Activated naive CD8-positive, alpha-beta T cell (primary cell): ENCODE measurements around the gene STAT4.
A peak's percentile ranks its signal among the peaks of the same experiment; 100 is the strongest.

Source experiments
- H3K27ac Mint-ChIP-seq: one replicate; pipeline ENCODE4 v1.8.0; 2021; ENCODE audit warnings: mixed read lengths
- H3K27me3 Mint-ChIP-seq: one replicate; pipeline ENCODE4 v1.8.0; 2021; ENCODE audit warnings: mixed read lengths
- H3K36me3 Mint-ChIP-seq: one replicate; pipeline ENCODE4 v1.8.0; 2021; ENCODE audit warnings: mixed read lengths
- H3K4me1 Mint-ChIP-seq: one replicate; pipeline ENCODE4 v1.8.0; 2021; ENCODE audit warnings: low read depth, mixed read lengths
- H3K4me3 Mint-ChIP-seq: one replicate; pipeline ENCODE4 v1.8.0; 2021; ENCODE audit warnings: mild to moderate bottlenecking, mixed read lengths
- H3K9me3 Mint-ChIP-seq: one replicate; pipeline ENCODE4 v1.8.0; 2021; ENCODE audit warnings: low read depth, mixed read lengths

STAT4 gene

DNA sequence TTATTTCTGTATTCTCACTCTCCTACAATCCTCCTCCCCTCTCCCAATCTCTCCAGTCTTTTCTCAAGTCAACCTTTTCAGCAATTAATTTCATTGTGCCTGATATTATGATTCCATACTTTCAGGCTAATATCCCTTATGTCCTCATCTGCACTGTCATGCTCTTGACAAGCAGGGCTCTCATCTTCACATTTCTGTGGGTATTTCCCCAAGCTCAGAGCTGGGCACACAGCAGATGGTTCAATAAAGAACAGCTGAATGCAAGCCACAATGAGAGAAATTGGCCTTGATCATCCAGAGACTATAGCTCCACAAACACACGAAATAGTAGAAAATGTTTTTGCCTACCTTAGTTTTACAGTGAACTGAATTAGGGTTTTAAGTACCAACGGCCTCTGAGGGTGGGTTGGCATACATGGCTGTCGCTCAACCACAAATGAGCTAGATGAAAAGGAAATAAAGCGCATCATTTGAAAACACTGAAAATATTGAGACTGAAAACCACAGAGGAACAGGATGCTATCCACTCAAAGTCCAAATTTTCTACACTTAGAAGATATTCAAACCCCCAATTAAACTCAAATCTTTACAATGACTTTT lies 89.3 kb downstream of the STAT4 start:
- Mint-ChIP-seq H3K27ac (peak overlapping the region; percentile 97), H3K4me3 (peak overlapping the region; percentile 65), H3K4me1 (peaks cover 73% of the 10 kb centered on the region), H3K9me3 (no peaks in the 10 kb centered on the region), H3K27me3 (no peaks in the 10 kb centered on the region), H3K36me3 (peaks cover 46% of the 10 kb centered on the region)

DNA sequence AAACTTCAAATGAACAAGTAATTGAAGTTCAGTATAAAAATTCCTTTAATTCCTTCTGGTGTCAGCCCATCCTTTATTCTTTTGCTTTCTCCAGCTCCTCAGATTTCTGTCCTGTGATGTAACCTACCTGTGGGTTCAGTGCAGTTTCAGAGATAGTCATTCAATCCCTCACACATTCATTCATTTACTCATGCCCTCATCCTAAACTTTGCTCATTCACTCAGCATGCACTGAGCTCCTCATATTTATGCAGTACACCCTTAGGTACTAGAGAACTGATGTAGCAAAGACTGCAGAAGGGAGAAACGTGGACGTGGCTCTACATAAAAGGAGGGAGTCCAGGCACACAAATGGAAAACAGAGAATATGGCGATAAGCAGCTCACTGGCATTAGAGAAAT lies 91.5 kb downstream of the STAT4 start:
- Mint-ChIP-seq H3K27ac (peak overlapping the region; percentile 46), H3K9me3 (no peaks in the 10 kb centered on the region), H3K27me3 (no peaks in the 10 kb centered on the region), H3K36me3 (peaks cover 39% of the 10 kb centered on the region), H3K4me1 (peaks cover 70% of the 10 kb centered on the region), H3K4me3 (no peak overlapping the region)

DNA sequence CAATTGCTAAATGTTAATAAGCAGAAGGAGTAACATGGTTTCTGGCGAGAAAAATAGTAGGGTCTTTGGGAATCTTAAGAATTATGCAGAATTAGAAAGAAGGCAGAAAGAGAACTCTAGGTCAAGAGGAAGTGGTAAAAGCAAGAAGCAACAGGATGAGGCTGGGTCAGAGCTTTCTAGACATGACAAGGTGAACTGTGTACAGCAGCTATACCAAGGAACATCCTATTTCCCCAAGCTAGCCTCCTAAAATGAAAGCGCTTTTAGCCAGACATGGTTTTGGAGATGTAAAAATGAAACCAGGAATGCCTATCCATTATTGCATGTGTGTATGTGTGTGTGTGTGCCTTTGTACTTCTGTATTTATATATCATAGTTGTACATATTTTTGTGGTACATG lies 94.6 kb downstream of the STAT4 start:
- Mint-ChIP-seq H3K4me3 (peak overlapping the region; percentile 64), H3K9me3 (no peaks in the 10 kb centered on the region), H3K27me3 (no peaks in the 10 kb centered on the region), H3K27ac (peak overlapping the region; percentile 93), H3K4me1 (peaks cover 43% of the 10 kb centered on the region), H3K36me3 (peaks cover 21% of the 10 kb centered on the region)

DNA sequence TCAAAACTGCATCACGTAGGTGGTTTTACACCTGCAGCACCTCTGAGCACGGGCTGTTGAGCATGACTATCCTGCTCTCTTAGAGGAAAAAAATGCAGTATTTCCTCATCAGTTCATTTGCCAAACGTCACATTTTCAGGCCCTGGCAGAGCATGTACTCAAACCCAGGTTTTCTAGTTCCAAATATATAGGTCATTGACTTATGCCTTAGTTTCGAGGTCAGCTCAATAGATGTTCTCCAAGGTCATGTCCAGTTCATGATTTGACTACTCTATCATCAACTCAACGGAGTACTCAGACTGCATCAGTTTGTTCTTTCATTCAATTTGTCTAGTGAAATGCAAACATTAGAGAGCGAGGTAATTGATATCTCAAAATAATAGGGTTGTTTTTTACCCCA lies 97.5 kb downstream of the STAT4 start:
- no peaks in the 10 kb centered on the region for H3K27me3 Mint-ChIP-seq
- H3K9me3 Mint-ChIP-seq, result no peaks in the 10 kb centered on the region
- no peak overlapping the region for H3K4me3 Mint-ChIP-seq
- peaks cover 27% of the 10 kb centered on the region for H3K4me1 Mint-ChIP-seq
- H3K36me3 Mint-ChIP-seq, result peaks cover 8% of the 10 kb centered on the region
- H3K27ac Mint-ChIP-seq, result no peak overlapping the region

DNA sequence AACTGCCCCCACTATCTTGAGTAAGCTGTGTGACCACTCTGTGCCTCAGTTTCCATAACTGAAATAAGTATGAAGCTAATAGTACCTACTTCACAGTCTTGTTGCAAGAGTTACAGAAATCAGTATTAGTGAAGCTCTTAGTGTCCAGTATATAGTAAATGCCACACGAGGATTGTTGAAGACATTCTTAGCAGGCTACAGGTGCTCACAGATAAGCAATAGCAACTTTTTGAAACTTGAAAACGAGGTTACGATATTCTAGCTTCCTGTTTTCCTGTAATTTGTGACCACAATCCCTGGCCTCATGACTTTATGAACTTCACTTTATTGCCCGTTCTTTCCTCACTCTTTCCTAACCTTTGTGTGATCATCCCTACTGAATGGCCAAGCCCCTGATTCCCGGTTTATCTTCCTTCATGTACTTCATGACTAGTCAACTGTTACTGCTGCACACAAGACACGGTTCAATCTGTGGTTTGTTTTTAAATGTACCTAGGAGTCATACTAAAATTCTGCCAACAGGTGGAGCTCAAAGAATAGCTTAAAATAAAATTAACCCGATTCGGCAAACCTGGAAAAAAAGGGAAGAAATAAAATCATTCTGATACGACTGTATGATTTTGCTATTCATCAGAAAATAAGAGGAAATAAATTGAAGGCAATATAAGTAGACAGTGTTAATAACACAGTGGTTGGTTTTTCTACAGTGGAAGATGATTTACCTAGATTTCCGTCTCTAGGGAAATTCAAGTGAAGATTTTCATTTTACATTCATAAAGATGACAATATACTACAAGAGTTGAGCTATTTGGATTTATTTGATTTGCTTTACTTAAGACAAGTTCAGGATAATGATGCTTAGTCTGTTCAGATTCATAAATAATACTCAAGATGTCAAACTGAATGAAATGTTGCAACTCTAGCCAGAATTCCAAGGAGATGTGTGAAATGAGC lies 98.7 kb downstream of the STAT4 start:
- Mint-ChIP-seq H3K4me1 (peaks cover 23% of the 10 kb centered on the region), H3K9me3 (no peaks in the 10 kb centered on the region), H3K4me3 (no peak overlapping the region), H3K27ac (no peak overlapping the region), H3K36me3 (peaks cover 13% of the 10 kb centered on the region), H3K27me3 (no peaks in the 10 kb centered on the region)

DNA sequence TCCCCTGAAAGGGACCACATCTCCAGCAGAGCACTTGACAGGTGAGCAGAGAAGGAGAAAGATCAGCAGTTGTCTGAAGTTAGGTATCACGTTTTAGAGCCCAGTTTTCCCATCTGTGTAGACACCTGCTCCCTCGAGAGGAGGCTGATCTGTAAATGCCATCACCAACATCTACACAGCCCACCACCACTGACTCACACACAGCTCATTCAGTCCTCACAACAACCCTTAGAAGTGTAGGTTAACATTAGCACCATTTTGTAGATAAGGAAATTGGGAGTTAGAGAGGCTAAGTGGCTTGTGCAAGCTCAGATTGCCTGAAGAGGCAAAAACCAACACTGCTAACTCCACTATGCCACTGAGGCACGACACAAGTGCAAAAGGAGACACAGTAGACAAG lies 99.6 kb downstream of the STAT4 start:
- H3K4me1 Mint-ChIP-seq, result peaks cover 15% of the 10 kb centered on the region

DNA sequence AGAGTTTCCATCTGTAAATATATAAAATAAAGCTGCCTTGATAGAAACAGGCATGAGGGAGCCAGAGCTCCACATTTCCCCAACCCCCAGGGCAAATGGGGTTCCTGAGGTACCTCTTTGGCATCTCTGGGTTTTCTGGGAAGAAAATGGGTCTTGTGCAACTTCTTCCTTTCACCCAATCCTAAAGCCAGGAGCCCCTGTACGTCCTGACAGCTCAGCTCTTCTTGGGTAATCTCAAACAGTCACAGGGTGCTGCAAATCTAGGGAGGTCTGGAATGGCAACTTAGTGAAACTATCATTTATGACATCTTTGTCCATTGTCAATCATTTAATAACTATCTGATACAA lies 100.2 kb downstream of the STAT4 start:
- H3K4me1 Mint-ChIP-seq, result peaks cover 10% of the 10 kb centered on the region
- H3K4me3 Mint-ChIP-seq, result no peak overlapping the region
- no peaks in the 10 kb centered on the region for H3K27me3 Mint-ChIP-seq
- H3K27ac Mint-ChIP-seq, result no peak overlapping the region
- H3K9me3 Mint-ChIP-seq, result no peaks in the 10 kb centered on the region
- H3K36me3 Mint-ChIP-seq, result peaks cover 18% of the 10 kb centered on the region

More for the DNA sequence above, 99.6 kb downstream of the STAT4 start:
- no peaks in the 10 kb centered on the region for H3K27me3 Mint-ChIP-seq
- H3K9me3 Mint-ChIP-seq, result no peaks in the 10 kb centered on the region
- H3K27ac Mint-ChIP-seq, result no peak overlapping the region
- peaks cover 15% of the 10 kb centered on the region for H3K36me3 Mint-ChIP-seq
- no peak overlapping the region for H3K4me3 Mint-ChIP-seq

DNA sequence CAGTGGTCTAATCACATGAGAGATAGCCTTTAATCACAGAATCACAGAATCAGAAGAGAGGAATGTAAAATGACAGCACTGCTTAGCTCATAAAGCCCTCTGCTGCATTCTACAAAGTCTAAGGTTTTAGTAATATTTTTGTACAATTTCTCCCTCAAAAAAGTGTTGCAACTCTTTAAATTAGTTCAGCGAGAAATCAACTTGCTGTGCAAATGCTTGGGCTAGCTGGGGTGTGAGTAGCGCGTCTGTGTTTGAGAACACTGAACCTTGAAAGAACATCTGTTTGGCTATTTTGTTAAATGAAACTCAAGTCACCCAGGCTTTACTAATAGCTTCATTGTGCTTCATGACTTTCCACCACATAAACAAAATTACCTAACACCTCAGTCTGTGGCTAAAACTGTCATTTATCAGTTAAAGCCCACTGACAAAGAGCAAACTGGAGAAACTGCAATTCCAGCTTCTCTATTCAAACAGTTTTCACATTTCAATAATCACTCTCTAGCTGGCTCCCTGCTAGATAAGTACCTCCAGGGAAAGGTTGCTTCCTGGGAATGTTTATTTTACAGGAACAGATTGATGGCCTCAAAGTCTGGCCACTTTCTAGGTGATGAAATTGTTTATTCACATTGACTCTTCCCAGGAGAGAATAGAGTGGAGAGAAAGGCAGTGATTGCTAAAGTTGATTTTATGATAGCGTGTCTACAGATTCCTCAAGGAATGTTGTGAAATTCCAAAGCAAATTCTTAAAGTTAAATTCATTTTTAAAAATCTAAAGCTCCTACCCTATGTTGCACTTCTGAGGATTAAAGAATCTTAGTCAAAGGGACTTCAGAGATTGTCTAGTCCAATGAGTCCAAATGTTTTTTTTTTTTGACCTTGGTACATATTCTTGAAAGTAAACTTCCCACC lies 100.8 kb downstream of the STAT4 start:
- no peaks in the 10 kb centered on the region for H3K9me3 Mint-ChIP-seq
- peaks cover 22% of the 10 kb centered on the region for H3K36me3 Mint-ChIP-seq
- H3K27me3 Mint-ChIP-seq, result no peaks in the 10 kb centered on the region
- peaks cover 10% of the 10 kb centered on the region for H3K4me1 Mint-ChIP-seq
- no peak overlapping the region for H3K4me3 Mint-ChIP-seq
- H3K27ac Mint-ChIP-seq, result no peak overlapping the region

DNA sequence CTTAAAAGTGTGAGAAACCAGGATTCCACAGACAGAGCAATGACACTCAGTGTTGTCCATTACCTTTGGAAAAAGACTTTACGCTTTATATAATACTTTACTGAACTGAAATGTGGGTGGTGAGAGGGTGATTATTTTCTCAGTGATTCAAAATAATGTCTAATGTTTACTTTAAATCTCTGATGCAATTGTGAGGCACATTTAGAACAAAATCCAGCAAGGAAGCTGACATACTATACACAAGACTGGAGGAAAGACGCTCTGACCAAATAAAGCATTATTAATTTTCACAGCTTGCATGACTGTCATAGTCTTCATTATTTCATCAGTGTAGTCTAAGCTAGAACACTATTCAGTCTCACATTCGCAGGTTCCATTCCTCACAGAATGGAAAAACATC lies 102.7 kb downstream of the STAT4 start:
- Mint-ChIP-seq H3K27ac (no peak overlapping the region), H3K4me1 (peaks cover 7% of the 10 kb centered on the region), H3K4me3 (no peak overlapping the region), H3K27me3 (no peaks in the 10 kb centered on the region), H3K36me3 (peaks cover 22% of the 10 kb centered on the region), H3K9me3 (no peaks in the 10 kb centered on the region)

DNA sequence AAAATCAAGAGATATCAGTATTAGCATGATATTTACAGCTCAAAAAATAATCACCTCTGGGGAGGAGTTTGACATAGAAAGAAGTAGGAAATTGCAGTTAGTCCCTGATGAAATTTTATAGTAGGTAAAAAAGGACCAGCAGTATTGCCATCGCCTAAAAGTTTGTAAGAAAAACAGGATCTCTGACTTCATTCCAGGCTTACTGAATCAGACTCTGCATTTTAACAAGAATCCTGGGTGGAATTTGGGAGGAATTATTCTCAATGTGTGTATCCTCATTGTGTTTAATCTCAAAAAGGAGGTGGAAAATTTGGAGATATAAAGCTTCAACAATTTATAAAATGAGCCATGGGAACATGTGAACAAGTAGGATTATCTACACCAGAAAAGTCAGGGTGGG lies 105.7 kb downstream of the STAT4 start:
- Mint-ChIP-seq H3K4me1 (peaks cover 10% of the 10 kb centered on the region), H3K9me3 (no peaks in the 10 kb centered on the region), H3K4me3 (no peak overlapping the region), H3K36me3 (peaks cover 22% of the 10 kb centered on the region), H3K27me3 (no peaks in the 10 kb centered on the region), H3K27ac (no peak overlapping the region)

DNA sequence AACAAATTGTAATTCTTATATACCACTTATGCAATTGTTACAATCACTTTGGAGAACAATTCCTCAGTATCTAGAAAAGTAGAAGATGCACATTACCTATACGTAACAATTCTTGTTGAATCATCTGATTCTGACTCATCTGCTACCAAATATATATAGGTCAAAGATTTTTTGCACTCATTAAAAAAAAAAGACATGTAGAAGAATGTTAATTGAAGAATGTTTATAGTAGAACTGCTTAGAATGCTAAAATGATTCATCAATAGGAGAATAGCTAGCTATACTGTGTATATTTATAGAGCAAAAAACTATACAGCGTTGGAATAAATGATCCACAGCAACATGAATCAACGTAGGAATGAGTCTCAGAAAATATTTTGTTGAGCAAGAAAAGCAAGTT lies 107.4 kb downstream of the STAT4 start:
- Mint-ChIP-seq H3K4me1 (peaks cover 23% of the 10 kb centered on the region), H3K4me3 (no peak overlapping the region), H3K9me3 (no peaks in the 10 kb centered on the region), H3K27ac (no peak overlapping the region), H3K27me3 (no peaks in the 10 kb centered on the region), H3K36me3 (peaks cover 28% of the 10 kb centered on the region)

DNA sequence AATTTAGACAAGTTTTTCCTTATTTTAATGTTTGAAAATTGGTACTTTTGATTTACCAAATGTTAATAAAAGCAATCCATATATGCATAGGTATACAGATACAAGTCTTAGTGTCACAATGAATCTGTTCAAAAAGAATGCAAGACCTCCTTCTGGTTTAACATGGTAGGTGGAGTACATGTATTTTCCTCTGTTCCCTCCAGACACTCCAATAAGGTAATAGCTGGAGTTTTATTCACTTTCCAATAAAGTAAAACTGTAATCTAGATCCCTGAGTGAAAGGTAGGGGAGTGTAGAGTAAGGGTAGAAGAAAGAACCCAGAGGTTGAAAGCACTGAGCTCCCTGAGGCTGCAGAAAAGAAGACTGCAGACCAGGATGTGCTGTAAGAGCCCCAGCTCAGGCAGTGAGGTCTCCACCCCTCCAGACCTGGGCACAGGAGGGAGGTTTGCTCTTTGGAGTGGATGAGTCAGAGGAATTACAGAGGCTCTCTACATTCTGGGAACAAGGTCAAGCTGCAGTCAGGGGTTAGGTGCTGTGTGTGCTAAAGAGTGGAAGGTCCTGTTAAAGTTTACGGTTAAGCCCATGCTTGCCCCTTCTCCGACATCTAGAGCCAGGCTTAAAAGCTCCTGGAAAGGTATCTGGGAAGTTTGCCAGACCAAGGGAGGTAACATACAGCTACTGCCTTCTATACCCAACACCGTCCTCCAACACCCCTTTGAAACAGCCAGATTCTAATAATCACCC lies 109.2 kb downstream of the STAT4 start:
- no peaks in the 10 kb centered on the region for H3K27me3 Mint-ChIP-seq
- peak overlapping the region; percentile 9 for H3K27ac Mint-ChIP-seq
- peaks cover 35% of the 10 kb centered on the region for H3K4me1 Mint-ChIP-seq
- H3K36me3 Mint-ChIP-seq, result peaks cover 25% of the 10 kb centered on the region
- H3K4me3 Mint-ChIP-seq, result no peak overlapping the region
- H3K9me3 Mint-ChIP-seq, result no peaks in the 10 kb centered on the region

DNA sequence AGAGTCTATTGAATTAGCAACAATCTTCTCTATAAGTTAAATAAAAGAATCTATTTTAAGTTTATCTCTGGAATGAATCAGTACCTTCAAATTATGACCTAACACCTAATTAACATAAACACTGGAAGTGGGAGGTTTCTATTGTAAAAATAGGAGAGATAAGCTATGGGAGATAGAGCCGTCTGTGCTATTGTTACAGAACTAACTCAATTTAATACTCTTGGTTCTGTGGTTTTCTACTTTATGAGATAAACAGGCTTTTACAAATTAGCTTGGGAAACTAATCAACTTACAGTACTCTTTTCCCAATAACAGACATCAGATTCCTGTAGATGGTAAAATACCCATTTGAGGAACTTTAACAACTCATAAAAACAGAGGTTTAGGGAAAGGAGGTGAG lies 111.2 kb downstream of the STAT4 start:
- Mint-ChIP-seq H3K36me3 (peaks cover 19% of the 10 kb centered on the region), H3K27ac (peak overlapping the region; percentile 64), H3K4me1 (peaks cover 35% of the 10 kb centered on the region)

DNA sequence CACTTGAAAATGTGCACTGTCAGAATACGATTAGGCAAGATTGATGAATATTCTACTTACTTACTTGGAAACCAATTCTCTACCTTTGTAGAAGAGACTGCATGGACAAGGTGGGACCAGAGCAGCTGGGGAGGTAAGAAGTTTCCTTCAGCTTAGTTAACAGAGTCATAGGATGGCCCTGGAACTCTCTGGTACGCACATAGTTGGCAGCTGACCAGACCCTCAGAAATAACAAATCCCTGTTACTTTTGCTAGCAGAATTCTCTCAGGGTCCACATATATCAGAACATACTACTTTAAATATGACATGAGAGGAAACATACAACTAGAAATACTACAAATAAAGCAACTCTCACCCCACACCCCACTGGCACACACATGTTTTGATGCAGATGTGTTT lies 112.1 kb downstream of the STAT4 start:
- H3K4me3 Mint-ChIP-seq, result peak overlapping the region; percentile 43
- no peaks in the 10 kb centered on the region for H3K9me3 Mint-ChIP-seq
- peak overlapping the region; percentile 81 for H3K27ac Mint-ChIP-seq
- H3K36me3 Mint-ChIP-seq, result peaks cover 15% of the 10 kb centered on the region
- no peaks in the 10 kb centered on the region for H3K27me3 Mint-ChIP-seq
- peaks cover 35% of the 10 kb centered on the region for H3K4me1 Mint-ChIP-seq

More for the DNA sequence above, 111.2 kb downstream of the STAT4 start:
- Mint-ChIP-seq H3K4me3 (no peak overlapping the region), H3K9me3 (no peaks in the 10 kb centered on the region), H3K27me3 (no peaks in the 10 kb centered on the region)
